ENCODE data around the gene PHKB.
"Not testable (repeated sequence)": the region's sequence is repeated elsewhere in the genome, so short reads cannot be mapped to it uniquely, and the experiment has no call there.

The PHKB gene

GRCh38 chr16:47667956-47668355, 206.8 kb downstream of the PHKB start:
- Mint-ChIP-seq H3K27ac (no peak overlapping the region), H3K4me1 (no peaks in the 10 kb centered on the region), H3K36me3 (peaks cover 55% of the 10 kb centered on the region), H3K9me3 (no peaks in the 10 kb centered on the region), H3K27me3 (no peaks in the 10 kb centered on the region), H3K4me3 (no peak overlapping the region)
- no peak for ATAC-seq

GRCh38 chr16:47672475-47672874, 211.3 kb downstream of the PHKB start:
- peaks cover 62% of the 10 kb centered on the region for H3K36me3 Mint-ChIP-seq
- no peaks in the 10 kb centered on the region for H3K4me1 Mint-ChIP-seq
- no peak overlapping the region for H3K4me3 Mint-ChIP-seq
- no peak for ATAC-seq
- H3K9me3 Mint-ChIP-seq, result peaks cover 4% of the 10 kb centered on the region
- no peaks in the 10 kb centered on the region for H3K27me3 Mint-ChIP-seq
- no peak overlapping the region for H3K27ac Mint-ChIP-seq

DNA sequence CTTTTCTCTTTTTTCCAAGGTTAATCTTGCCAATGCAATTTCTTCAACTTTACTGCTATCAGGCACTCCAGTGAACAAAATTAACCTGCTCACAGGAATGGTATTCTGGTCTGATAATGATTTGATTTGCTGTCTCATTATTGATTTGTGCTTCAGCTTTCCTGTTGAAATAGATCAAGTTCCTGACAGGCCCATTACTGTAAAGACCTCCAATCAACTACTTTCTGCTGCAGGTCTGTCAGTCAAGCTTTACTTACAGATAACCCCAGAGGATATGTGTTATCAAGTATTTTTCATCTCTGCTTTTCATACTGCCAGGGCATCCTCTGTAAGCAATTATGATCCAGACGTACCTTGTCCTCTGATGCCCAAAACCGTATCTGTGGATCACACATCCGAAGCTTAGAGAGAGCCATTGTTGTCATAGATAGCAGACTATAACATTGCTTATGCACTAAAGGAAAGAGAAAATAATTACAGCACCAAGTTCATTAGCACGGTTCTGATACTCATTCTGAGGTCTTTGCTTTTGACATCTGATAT, 215.6 kb downstream of the PHKB start:
- peaks cover 4% of the 10 kb centered on the region for H3K9me3 Mint-ChIP-seq
- H3K4me1 Mint-ChIP-seq, result no peaks in the 10 kb centered on the region
- H3K27me3 Mint-ChIP-seq, result no peaks in the 10 kb centered on the region
- H3K4me3 Mint-ChIP-seq, result no peak overlapping the region
- peaks cover 74% of the 10 kb centered on the region for H3K36me3 Mint-ChIP-seq
- H3K27ac Mint-ChIP-seq, result no peak overlapping the region
- ATAC-seq, result no peak

- not testable (repeated sequence) for ATAC-seq, H3K4me1 Mint-ChIP-seq
Measured at GRCh38 chr16:47681571-47681970, 220.4 kb downstream of the PHKB start.

GRCh38 chr16:47687694-47688093, 226.6 kb downstream of the PHKB start:
- Mint-ChIP-seq H3K4me1 (no peaks in the 10 kb centered on the region), H3K27me3 (no peaks in the 10 kb centered on the region), H3K27ac (no peak overlapping the region), H3K9me3 (no peaks in the 10 kb centered on the region), H3K4me3 (no peak overlapping the region), H3K36me3 (peaks cover 63% of the 10 kb centered on the region)
- ATAC-seq, result no peak

More at GRCh38 chr16:47681571-47681970, 220.4 kb downstream of the PHKB start:
- H3K36me3 Mint-ChIP-seq, result peaks cover 77% of the 10 kb centered on the region
- H3K4me3 Mint-ChIP-seq, H3K27ac Mint-ChIP-seq, H3K27me3 Mint-ChIP-seq, H3K9me3 Mint-ChIP-seq: not testable (repeated sequence)

DNA sequence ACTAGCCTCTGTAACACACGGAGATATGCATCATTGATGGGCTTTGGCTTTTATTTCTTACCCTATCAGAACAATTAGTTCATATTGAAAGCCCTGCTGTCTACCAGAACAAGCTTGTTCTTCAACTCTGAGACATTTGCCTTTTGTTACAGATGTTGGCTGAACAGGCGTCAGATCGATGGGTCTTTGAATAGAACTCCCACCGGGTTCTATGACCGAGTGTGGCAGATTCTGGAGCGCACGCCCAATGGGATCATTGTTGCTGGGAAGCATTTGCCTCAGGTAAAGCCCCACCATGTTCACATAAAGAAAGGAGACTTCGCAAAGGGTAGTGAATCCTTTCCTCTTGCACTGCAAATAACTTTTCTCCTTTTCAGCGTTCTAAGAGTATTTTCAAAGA, 232.1 kb downstream of the PHKB start:
- ATAC-seq, result no peak
- Mint-ChIP-seq H3K4me1 (no peaks in the 10 kb centered on the region), H3K27ac (no peak overlapping the region), H3K9me3 (no peaks in the 10 kb centered on the region), H3K36me3 (peaks cover 71% of the 10 kb centered on the region), H3K27me3 (no peaks in the 10 kb centered on the region), H3K4me3 (no peak overlapping the region)

DNA sequence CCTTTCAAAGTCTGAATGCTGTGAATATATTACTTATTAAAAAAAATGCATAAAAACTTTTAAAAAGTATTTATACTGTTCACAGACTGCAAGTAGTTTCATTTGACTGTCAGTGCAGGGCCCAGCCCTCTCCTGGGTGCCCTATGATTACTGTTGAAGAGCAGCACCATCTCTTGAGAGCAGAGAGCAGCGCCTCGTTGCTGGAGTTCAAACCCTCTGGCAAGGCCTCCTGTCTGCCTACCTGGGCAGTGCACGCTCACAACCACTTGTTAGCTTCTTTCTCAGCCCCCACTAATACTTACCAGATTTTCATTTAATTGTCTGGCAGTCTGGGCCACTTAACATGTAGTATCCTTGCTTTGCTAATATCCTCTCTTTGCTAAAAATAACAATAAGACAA, 233.4 kb downstream of the PHKB start:
- Mint-ChIP-seq H3K9me3 (no peaks in the 10 kb centered on the region), H3K4me3 (no peak overlapping the region), H3K4me1 (no peaks in the 10 kb centered on the region), H3K27ac (no peak overlapping the region), H3K27me3 (no peaks in the 10 kb centered on the region), H3K36me3 (peaks cover 79% of the 10 kb centered on the region)
- ATAC-seq, result no peak

- no peaks in the 10 kb centered on the region for H3K27me3 Mint-ChIP-seq
- H3K4me3 Mint-ChIP-seq, result no peak overlapping the region
- peaks cover 2% of the 10 kb centered on the region for H3K9me3 Mint-ChIP-seq
- no peaks in the 10 kb centered on the region for H3K4me1 Mint-ChIP-seq
- no peak overlapping the region for H3K27ac Mint-ChIP-seq
- ATAC-seq, result no peak
- peaks cover 72% of the 10 kb centered on the region for H3K36me3 Mint-ChIP-seq
Measured at GRCh38 chr16:47695756-47696155, 234.6 kb downstream of the PHKB start.

GRCh38 chr16:47697826-47698225, 236.7 kb downstream of the PHKB start:
- Mint-ChIP-seq H3K36me3 (peaks cover 71% of the 10 kb centered on the region), H3K4me1 (no peaks in the 10 kb centered on the region)

DNA sequence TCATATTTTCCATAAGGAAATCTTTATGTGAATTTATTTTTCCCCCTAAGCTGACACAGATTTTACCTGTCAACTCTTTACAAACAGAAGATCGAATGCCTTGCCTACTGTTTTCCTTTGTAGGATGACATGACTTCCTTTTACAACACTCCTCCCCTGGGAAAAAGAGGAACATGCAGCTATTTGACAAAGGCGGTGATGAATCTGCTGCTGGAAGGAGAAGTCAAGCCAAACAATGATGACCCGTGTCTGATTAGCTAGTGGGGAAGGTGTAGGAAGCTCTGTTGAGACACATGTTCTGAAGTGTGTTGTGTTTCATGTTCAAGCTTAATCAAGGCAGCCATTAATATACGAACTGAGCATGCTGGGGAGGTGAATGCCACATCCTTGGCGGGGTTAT, 238.0 kb downstream of the PHKB start:
- H3K4me1 Mint-ChIP-seq, result no peaks in the 10 kb centered on the region
- no peak for ATAC-seq
- H3K4me3 Mint-ChIP-seq, result no peak overlapping the region
- H3K36me3 Mint-ChIP-seq, result peaks cover 70% of the 10 kb centered on the region
- H3K9me3 Mint-ChIP-seq, result peaks cover 4% of the 10 kb centered on the region
- no peak overlapping the region for H3K27ac Mint-ChIP-seq
- H3K27me3 Mint-ChIP-seq, result no peaks in the 10 kb centered on the region

More at GRCh38 chr16:47697826-47698225, 236.7 kb downstream of the PHKB start:
- no peak overlapping the region for H3K27ac Mint-ChIP-seq
- ATAC-seq, result no peak
- no peak overlapping the region for H3K4me3 Mint-ChIP-seq
- H3K27me3 Mint-ChIP-seq, result no peaks in the 10 kb centered on the region
- H3K9me3 Mint-ChIP-seq, result peaks cover 4% of the 10 kb centered on the region

GRCh38 chr16:47700857-47701587, 239.9 kb downstream of the PHKB start:
- Mint-ChIP-seq H3K36me3 (peaks cover 56% of the 10 kb centered on the region), H3K4me1 (no peaks in the 10 kb centered on the region), H3K4me3 (no peak overlapping the region), H3K27me3 (no peaks in the 10 kb centered on the region), H3K9me3 (peaks cover 4% of the 10 kb centered on the region), H3K27ac (no peak overlapping the region)
- ATAC-seq, result no peak

GRCh38 chr16:47705266-47705665, 244.1 kb downstream of the PHKB start:
- no peak for ATAC-seq
- peaks cover 23% of the 10 kb centered on the region for H3K36me3 Mint-ChIP-seq
- H3K4me1 Mint-ChIP-seq, result no peaks in the 10 kb centered on the region
- no peak overlapping the region for H3K27ac Mint-ChIP-seq
- no peak overlapping the region for H3K4me3 Mint-ChIP-seq
- peaks cover 4% of the 10 kb centered on the region for H3K9me3 Mint-ChIP-seq
- no peaks in the 10 kb centered on the region for H3K27me3 Mint-ChIP-seq

DNA sequence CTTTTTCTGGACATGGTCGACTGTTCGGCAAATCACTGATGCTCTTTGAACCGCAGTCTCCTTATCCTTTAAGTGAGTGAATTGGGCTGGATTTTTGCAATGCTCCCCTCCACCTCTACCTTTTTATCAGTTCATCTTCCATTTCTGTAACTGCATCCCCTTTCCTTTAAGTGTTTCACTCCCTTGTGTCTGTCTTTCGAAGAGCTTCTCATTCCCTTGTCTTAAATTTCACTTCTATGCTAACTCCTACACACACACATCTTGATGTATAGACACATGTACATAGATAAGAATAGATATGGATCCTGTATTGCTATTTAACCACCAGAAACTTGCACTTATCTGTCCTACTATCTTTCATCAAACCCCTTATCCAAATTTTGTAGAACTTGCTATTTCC, 250.7 kb downstream of the PHKB start:
- Mint-ChIP-seq H3K36me3 (no peaks in the 10 kb centered on the region), H3K27ac (no peak overlapping the region), H3K4me3 (no peak overlapping the region)

DNA sequence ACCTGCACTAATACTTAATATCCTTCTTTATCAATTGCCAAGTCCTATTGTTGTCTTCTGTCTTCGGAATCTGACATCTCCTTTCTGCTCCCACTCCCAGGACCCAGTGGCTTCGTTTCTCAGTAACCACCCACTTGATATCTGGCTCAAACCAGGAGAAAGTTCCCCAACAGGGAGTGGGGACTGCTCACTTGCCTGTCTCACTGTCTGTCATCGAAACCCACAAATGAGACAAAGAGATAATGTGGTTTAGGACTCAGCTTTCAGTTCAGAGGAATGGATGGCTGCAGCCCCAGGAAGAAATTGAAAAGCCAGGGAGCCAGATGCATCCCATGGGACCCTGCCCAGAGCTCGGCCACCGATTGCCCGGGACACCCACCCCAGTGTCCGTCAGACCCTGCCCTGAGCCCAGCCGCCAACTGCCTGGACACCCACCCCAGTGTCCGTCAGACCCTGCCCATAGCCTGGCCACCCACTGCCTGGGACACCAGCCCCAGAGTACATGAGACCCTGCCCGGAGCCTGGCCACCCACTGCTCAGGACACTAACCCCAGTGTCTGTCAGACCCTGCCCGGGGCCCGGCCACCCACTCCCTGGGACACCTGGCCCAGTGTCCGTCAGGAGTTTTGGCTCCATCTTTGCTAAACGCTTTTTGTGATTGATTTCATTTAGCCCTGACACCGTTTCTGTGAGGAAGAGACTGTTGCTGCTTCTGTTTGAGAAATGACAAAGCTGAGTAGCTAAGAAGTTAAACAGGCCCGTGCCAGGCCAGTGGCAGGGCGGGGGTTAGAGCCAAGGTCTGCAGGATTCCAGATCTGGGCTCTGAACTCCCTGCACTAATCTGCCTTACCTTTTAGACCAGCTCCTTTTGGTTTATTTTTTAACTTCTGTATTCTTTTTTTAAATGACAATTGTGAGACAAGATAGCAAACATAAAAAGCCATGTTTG, 251.4 kb downstream of the PHKB start:
- H3K36me3 Mint-ChIP-seq, result no peaks in the 10 kb centered on the region
- no peaks in the 10 kb centered on the region for H3K27me3 Mint-ChIP-seq
- ATAC-seq, result peak; percentile 48
- no peak overlapping the region for H3K27ac Mint-ChIP-seq
- no peak overlapping the region for H3K4me3 Mint-ChIP-seq
- no peaks in the 10 kb centered on the region for H3K9me3 Mint-ChIP-seq
- no peaks in the 10 kb centered on the region for H3K4me1 Mint-ChIP-seq

More for the DNA sequence above, 250.7 kb downstream of the PHKB start:
- H3K4me1 Mint-ChIP-seq, result no peaks in the 10 kb centered on the region
- no peak for ATAC-seq
- H3K9me3 Mint-ChIP-seq, result no peaks in the 10 kb centered on the region
- H3K27me3 Mint-ChIP-seq, result no peaks in the 10 kb centered on the region

GRCh38 chr16:47713225-47713595, 252.1 kb downstream of the PHKB start:
- peak; percentile 44 for ATAC-seq
- Mint-ChIP-seq H3K4me1 (no peaks in the 10 kb centered on the region), H3K4me3 (no peak overlapping the region), H3K9me3 (no peaks in the 10 kb centered on the region), H3K27ac (no peak overlapping the region), H3K36me3 (no peaks in the 10 kb centered on the region), H3K27me3 (no peaks in the 10 kb centered on the region)
